A549 (cell line): Measurements from ENCODE around the gene PRXL2B.

Experiments used
- BHLHE40 ChIP-seq: IDR thresholded peaks from 2 replicates; pipeline ENCODE4 v1.6.1; 2012; ENCODE audit warnings: low read depth, low read length, inconsistent platforms
- CHD2 ChIP-seq: fragments of 150-350 bp; IDR thresholded peaks from 2 replicates; pipeline ENCODE4 v1.6.1; 2014; ENCODE audit warnings: low read length; ENCODE audit not compliant: partially characterized antibody
- EP300 ChIP-seq, 2 experiments: fragments of >200 bp; sonication (Bioruptor Twin); formaldehyde crosslinking; IDR thresholded peaks; 2 replicates in 1 of 2; 3 replicates in 1 of 2; pipeline ENCODE4 v1.6.1; 2016 to 2017
- MAX ChIP-seq: IDR thresholded peaks from 2 replicates; pipeline ENCODE4 v1.6.1; 2012
- POLR2A ChIP-seq: IDR thresholded peaks from 2 replicates; pipeline ENCODE4 v1.6.1; 2012; ENCODE audit warnings: mild to moderate bottlenecking, low read length
- POLR2AphosphoS2 ChIP-seq: conservative IDR thresholded peaks from 2 replicates; pipeline ENCODE4 v1.6.1; 2012; ENCODE audit warnings: low read length, improper control_type of control experiment, inconsistent platforms
- RFX5 ChIP-seq: fragments of 450-650 bp; IDR thresholded peaks from 2 replicates; pipeline ENCODE4 v1.7.1; 2014; ENCODE audit warnings: antibody characterized with exemption, mild to moderate bottlenecking, moderate library complexity
- SMC3 ChIP-seq: fragments of >200 bp; sonication (Bioruptor Twin); formaldehyde crosslinking; IDR thresholded peaks from 3 replicates; pipeline ENCODE4 v1.6.1; 2018; ENCODE audit warnings: inconsistent platforms
- TF ChIP-seq, protein P1 (sequence below): fragments of >200 bp; sonication (Bioruptor Twin); formaldehyde crosslinking; IDR thresholded peaks from 3 replicates; pipeline ENCODE4 v1.5.1; 2016

- TF ChIP-seq, protein P1, sequence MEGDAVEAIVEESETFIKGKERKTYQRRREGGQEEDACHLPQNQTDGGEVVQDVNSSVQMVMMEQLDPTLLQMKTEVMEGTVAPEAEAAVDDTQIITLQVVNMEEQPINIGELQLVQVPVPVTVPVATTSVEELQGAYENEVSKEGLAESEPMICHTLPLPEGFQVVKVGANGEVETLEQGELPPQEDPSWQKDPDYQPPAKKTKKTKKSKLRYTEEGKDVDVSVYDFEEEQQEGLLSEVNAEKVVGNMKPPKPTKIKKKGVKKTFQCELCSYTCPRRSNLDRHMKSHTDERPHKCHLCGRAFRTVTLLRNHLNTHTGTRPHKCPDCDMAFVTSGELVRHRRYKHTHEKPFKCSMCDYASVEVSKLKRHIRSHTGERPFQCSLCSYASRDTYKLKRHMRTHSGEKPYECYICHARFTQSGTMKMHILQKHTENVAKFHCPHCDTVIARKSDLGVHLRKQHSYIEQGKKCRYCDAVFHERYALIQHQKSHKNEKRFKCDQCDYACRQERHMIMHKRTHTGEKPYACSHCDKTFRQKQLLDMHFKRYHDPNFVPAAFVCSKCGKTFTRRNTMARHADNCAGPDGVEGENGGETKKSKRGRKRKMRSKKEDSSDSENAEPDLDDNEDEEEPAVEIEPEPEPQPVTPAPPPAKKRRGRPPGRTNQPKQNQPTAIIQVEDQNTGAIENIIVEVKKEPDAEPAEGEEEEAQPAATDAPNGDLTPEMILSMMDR = no peak
- no peak for TF ChIP-seq RFX5
- TF ChIP-seq SMC3 = no peak
- TF ChIP-seq BHLHE40 = no peak
- TF ChIP-seq POLR2A = no peak
- TF ChIP-seq MAX = no peak
- TF ChIP-seq POLR2AphosphoS2 = no peak
- TF ChIP-seq CHD2 = no peak
- no peak for TF ChIP-seq EP300 (IDR thresholded peaks at IDR 0.05)
Observed at GRCh38 chr1:2544875-2545640, 41.5 kb upstream of the PRXL2B start.
